IgD-negative memory B cell (primary cell): ENCODE data around the gene AKNAD1. TPM values are rescaled to one million over a fixed set of nuclear protein-coding genes. Genes with fewer than 3 reads are reported as not detected.

Experiments used
- H3K27ac Mint-ChIP-seq, 3 donors: one replicate each; pipeline ENCODE4 v1.8.0; 2020 to 2022; ENCODE audit warnings: mild to moderate bottlenecking in 3 of 3, mixed read lengths in 3 of 3, moderate library complexity in 1 of 3
- H3K27me3 Mint-ChIP-seq: one replicate; pipeline ENCODE4 v1.8.0; 2021; ENCODE audit warnings: mixed read lengths
- H3K36me3 Mint-ChIP-seq: one replicate; pipeline ENCODE4 v1.8.0; 2020; ENCODE audit warnings: mild to moderate bottlenecking, mixed read lengths
- H3K4me1 Mint-ChIP-seq, 3 donors: one replicate each; pipeline ENCODE4 v1.8.0; 2020 to 2022; ENCODE audit warnings: mixed read lengths in 3 of 3, mild to moderate bottlenecking in 1 of 3
- H3K4me3 Mint-ChIP-seq, 4 donors: one replicate each; pipeline ENCODE4 v1.8.0; 2020 to 2022; ENCODE audit warnings: mild to moderate bottlenecking in 4 of 4, mixed read lengths in 4 of 4, moderate library complexity in 3 of 4
- H3K9me3 Mint-ChIP-seq, 3 donors: one replicate each; pipeline ENCODE4 v1.8.0; 2020 to 2021; ENCODE audit warnings: mixed read lengths in 3 of 3, mild to moderate bottlenecking in 1 of 3
- polyA plus RNA-seq: library from polyadenylated mRNA; unstranded; fragments of 300-500 nt; fragmentation: Illumina TruSeq; gene quantifications from one replicate; pipeline ENCODE4 v1.2.3, GENCODE V29; 2021

Gene AKNAD1
- polyA plus RNA-seq, 1 donor from 2014 or later, result not detected

- peaks cover 2% of the 10 kb centered on the region for H3K36me3 Mint-ChIP-seq
- no peak overlapping the region for H3K27ac Mint-ChIP-seq
- peaks cover 9% of the 10 kb centered on the region for H3K27me3 Mint-ChIP-seq
- H3K9me3 Mint-ChIP-seq, result no peaks in the 10 kb centered on the region
- peaks cover 0 to 5% (median 0%) of the 10 kb centered on the region in 3 donors for H3K4me1 Mint-ChIP-seq
- H3K4me3 Mint-ChIP-seq, result no peak overlapping the region
These were observed 4.5 kb downstream of the AKNAD1 start for GRCh38 chr1:108852221-108852975.

GRCh38 chr1:108851567-108851966, 5.3 kb downstream of the AKNAD1 start:
- Mint-ChIP-seq H3K27me3 (peaks cover 9% of the 10 kb centered on the region), H3K36me3 (peaks cover 2% of the 10 kb centered on the region), H3K4me1 (peaks cover 0 to 5% (median 0%) of the 10 kb centered on the region in 3 donors), H3K27ac (no peak overlapping the region), H3K4me3 (no peak overlapping the region), H3K9me3 (no peaks in the 10 kb centered on the region)

GRCh38 chr1:108850929-108851328, 6.0 kb downstream of the AKNAD1 start:
- peaks cover 9% of the 10 kb centered on the region for H3K27me3 Mint-ChIP-seq
- peaks cover 0 to 1% (median 0%) of the 10 kb centered on the region in 3 donors for H3K9me3 Mint-ChIP-seq
- H3K4me3 Mint-ChIP-seq, result no peak overlapping the region
- peaks cover 0 to 5% (median 0%) of the 10 kb centered on the region in 3 donors for H3K4me1 Mint-ChIP-seq
- peak overlapping the region in 1 of 3 donors; percentile 17 for H3K27ac Mint-ChIP-seq
- H3K36me3 Mint-ChIP-seq, result peaks cover 2% of the 10 kb centered on the region

- H3K27ac Mint-ChIP-seq, result no peak overlapping the region
- H3K27me3 Mint-ChIP-seq, result peaks cover 9% of the 10 kb centered on the region
- H3K4me1 Mint-ChIP-seq, result peaks cover 0 to 5% (median 0%) of the 10 kb centered on the region in 3 donors
- peaks cover 2% of the 10 kb centered on the region for H3K36me3 Mint-ChIP-seq
- H3K4me3 Mint-ChIP-seq, result no peak overlapping the region
- H3K9me3 Mint-ChIP-seq, result peaks cover 0 to 1% (median 0%) of the 10 kb centered on the region in 3 donors
These were observed 8.1 kb downstream of the AKNAD1 start for GRCh38 chr1:108848806-108849205.

GRCh38 chr1:108847494-108847893, 9.4 kb downstream of the AKNAD1 start:
- no peak overlapping the region for H3K27ac Mint-ChIP-seq

GRCh38 chr1:108845991-108846390, 10.9 kb downstream of the AKNAD1 start:
- Mint-ChIP-seq H3K4me3 (no peak overlapping the region), H3K36me3 (peaks cover 2% of the 10 kb centered on the region), H3K9me3 (peaks cover 0 to 1% (median 0%) of the 10 kb centered on the region in 3 donors), H3K27ac (no peak overlapping the region), H3K4me1 (no peaks in the 10 kb centered on the region), H3K27me3 (peaks cover 2% of the 10 kb centered on the region)

More at GRCh38 chr1:108847494-108847893, 9.4 kb downstream of the AKNAD1 start:
- peaks cover 0 to 1% (median 0%) of the 10 kb centered on the region in 3 donors for H3K9me3 Mint-ChIP-seq
- peaks cover 0 to 3% (median 0%) of the 10 kb centered on the region in 3 donors for H3K4me1 Mint-ChIP-seq
- H3K4me3 Mint-ChIP-seq, result no peak overlapping the region
- H3K27me3 Mint-ChIP-seq, result peaks cover 9% of the 10 kb centered on the region
- H3K36me3 Mint-ChIP-seq, result peaks cover 2% of the 10 kb centered on the region

GRCh38 chr1:108845446-108845845, 11.4 kb downstream of the AKNAD1 start:
- Mint-ChIP-seq H3K9me3 (peaks cover 0 to 1% (median 0%) of the 10 kb centered on the region in 3 donors), H3K36me3 (peaks cover 2% of the 10 kb centered on the region), H3K4me1 (no peaks in the 10 kb centered on the region), H3K27me3 (peaks cover 2% of the 10 kb centered on the region), H3K4me3 (no peak overlapping the region), H3K27ac (no peak overlapping the region)

- peaks cover 2% of the 10 kb centered on the region for H3K36me3 Mint-ChIP-seq
- no peaks in the 10 kb centered on the region for H3K4me1 Mint-ChIP-seq
- peaks cover 0 to 1% (median 0%) of the 10 kb centered on the region in 3 donors for H3K9me3 Mint-ChIP-seq
- peaks cover 2% of the 10 kb centered on the region for H3K27me3 Mint-ChIP-seq
- H3K27ac Mint-ChIP-seq, result no peak overlapping the region
- no peak overlapping the region for H3K4me3 Mint-ChIP-seq
These were observed 13.3 kb downstream of the AKNAD1 start for GRCh38 chr1:108843390-108844137.

GRCh38 chr1:108842525-108843181, 14.2 kb downstream of the AKNAD1 start:
- H3K4me1 Mint-ChIP-seq, result no peaks in the 10 kb centered on the region
- H3K9me3 Mint-ChIP-seq, result peaks cover 0 to 1% (median 0%) of the 10 kb centered on the region in 3 donors
- peaks cover 2% of the 10 kb centered on the region for H3K36me3 Mint-ChIP-seq
- H3K4me3 Mint-ChIP-seq, result no peak overlapping the region
- H3K27ac Mint-ChIP-seq, result no peak overlapping the region
- peaks cover 2% of the 10 kb centered on the region for H3K27me3 Mint-ChIP-seq

GRCh38 chr1:108841703-108842102, 15.2 kb downstream of the AKNAD1 start:
- Mint-ChIP-seq H3K36me3 (no peaks in the 10 kb centered on the region), H3K27me3 (no peaks in the 10 kb centered on the region), H3K4me3 (no peak overlapping the region), H3K9me3 (peaks cover 0 to 1% (median 0%) of the 10 kb centered on the region in 3 donors), H3K27ac (no peak overlapping the region), H3K4me1 (no peaks in the 10 kb centered on the region)

GRCh38 chr1:108832929-108833328, 24.0 kb downstream of the AKNAD1 start:
- Mint-ChIP-seq H3K9me3 (no peaks in the 10 kb centered on the region), H3K27ac (no peak overlapping the region), H3K36me3 (no peaks in the 10 kb centered on the region), H3K4me3 (peak overlapping the region in 1 of 4 donors; percentile 74), H3K4me1 (peaks cover 3 to 4% (median 3%) of the 10 kb centered on the region in 3 donors), H3K27me3 (peaks cover 4% of the 10 kb centered on the region)

- Mint-ChIP-seq H3K27ac (no peak overlapping the region), H3K9me3 (no peaks in the 10 kb centered on the region), H3K36me3 (no peaks in the 10 kb centered on the region), H3K4me3 (no peak overlapping the region), H3K27me3 (peaks cover 4% of the 10 kb centered on the region), H3K4me1 (peaks cover 3 to 4% (median 4%) of the 10 kb centered on the region in 3 donors)
These were observed 25.7 kb downstream of the AKNAD1 start for GRCh38 chr1:108831225-108831624.

GRCh38 chr1:108830119-108831008, 26.5 kb downstream of the AKNAD1 start:
- Mint-ChIP-seq H3K4me1 (peaks cover 3 to 4% (median 4%) of the 10 kb centered on the region in 3 donors), H3K36me3 (no peaks in the 10 kb centered on the region), H3K27ac (no peak overlapping the region), H3K27me3 (no peaks in the 10 kb centered on the region), H3K4me3 (peak overlapping the region in 1 of 4 donors; percentile 59), H3K9me3 (no peaks in the 10 kb centered on the region)

GRCh38 chr1:108829498-108829916, 27.4 kb downstream of the AKNAD1 start:
- Mint-ChIP-seq H3K9me3 (peaks cover 0 to 3% (median 0%) of the 10 kb centered on the region in 3 donors), H3K27ac (no peak overlapping the region), H3K36me3 (no peaks in the 10 kb centered on the region), H3K27me3 (no peaks in the 10 kb centered on the region), H3K4me1 (peaks cover 3 to 4% (median 4%) of the 10 kb centered on the region in 3 donors), H3K4me3 (no peak overlapping the region)
